Measurements from ENCODE around the gene CFAP161.

DNA sequence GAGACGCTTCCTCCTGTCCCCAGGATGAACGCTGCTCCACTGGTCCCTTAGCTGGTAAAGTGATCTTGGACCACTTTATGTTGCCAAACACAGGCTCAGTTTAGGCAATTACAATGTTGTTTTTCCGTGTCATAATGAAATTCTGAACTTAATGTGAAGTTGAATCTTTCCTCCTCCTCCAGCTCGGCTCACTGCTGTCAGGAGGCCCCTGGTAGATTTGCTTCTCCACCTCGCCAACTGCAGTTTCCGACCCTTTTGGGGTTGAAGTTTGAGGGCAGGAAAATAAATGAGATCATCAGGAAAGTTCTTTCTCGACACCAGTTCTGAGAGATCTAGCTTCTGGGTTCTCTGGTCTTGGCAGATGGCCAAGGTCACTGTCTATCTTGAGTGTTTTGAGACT is 27.8 kb downstream of the CFAP161 start:
- TF ChIP-seq, protein P1, sequence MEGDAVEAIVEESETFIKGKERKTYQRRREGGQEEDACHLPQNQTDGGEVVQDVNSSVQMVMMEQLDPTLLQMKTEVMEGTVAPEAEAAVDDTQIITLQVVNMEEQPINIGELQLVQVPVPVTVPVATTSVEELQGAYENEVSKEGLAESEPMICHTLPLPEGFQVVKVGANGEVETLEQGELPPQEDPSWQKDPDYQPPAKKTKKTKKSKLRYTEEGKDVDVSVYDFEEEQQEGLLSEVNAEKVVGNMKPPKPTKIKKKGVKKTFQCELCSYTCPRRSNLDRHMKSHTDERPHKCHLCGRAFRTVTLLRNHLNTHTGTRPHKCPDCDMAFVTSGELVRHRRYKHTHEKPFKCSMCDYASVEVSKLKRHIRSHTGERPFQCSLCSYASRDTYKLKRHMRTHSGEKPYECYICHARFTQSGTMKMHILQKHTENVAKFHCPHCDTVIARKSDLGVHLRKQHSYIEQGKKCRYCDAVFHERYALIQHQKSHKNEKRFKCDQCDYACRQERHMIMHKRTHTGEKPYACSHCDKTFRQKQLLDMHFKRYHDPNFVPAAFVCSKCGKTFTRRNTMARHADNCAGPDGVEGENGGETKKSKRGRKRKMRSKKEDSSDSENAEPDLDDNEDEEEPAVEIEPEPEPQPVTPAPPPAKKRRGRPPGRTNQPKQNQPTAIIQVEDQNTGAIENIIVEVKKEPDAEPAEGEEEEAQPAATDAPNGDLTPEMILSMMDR (IDR thresholded peaks at IDR 0.05): no peak
- no peak for TF ChIP-seq POLR2A (IDR thresholded peaks at IDR 0.05)
